Neural crest cell (in vitro differentiated cells): ENCODE measurements around the gene KIAA0753. TPM values are rescaled to one million over a fixed set of nuclear protein-coding genes. Genes with fewer than 3 reads are reported as not detected.
"Not testable (repeated sequence)": the region's sequence is repeated elsewhere in the genome, so short reads cannot be mapped to it uniquely, and the experiment has no call there.

Experiments used
- DNase-seq: peaks from one replicate; pipeline ENCODE4 v3.0.0; 2021; ENCODE audit warnings: low read depth, mixed read lengths, low spot score
- H3K27ac Mint-ChIP-seq: one replicate; pipeline ENCODE4 v1.8.0; 2021; ENCODE audit warnings: mild to moderate bottlenecking, mixed read lengths; ENCODE audit not compliant: unreplicated experiment
- H3K27me3 Mint-ChIP-seq: 2 replicates; pipeline ENCODE4 v1.8.0; 2021; ENCODE audit warnings: low read depth, mild to moderate bottlenecking, mixed read lengths
- H3K36me3 Mint-ChIP-seq: 2 replicates; pipeline ENCODE4 v1.8.0; 2021; ENCODE audit warnings: low read depth, mild to moderate bottlenecking, mixed read lengths
- H3K4me1 Mint-ChIP-seq: 2 replicates; pipeline ENCODE4 v1.8.0; 2021; ENCODE audit warnings: mixed read lengths
- H3K4me3 Mint-ChIP-seq: one replicate; pipeline ENCODE4 v1.8.0; 2021; ENCODE audit warnings: mild to moderate bottlenecking, mixed read lengths
- H3K9me3 Mint-ChIP-seq: 2 replicates; pipeline ENCODE4 v1.8.0; 2021; ENCODE audit warnings: mixed read lengths
- total RNA-seq: library from RNA; stranded (reverse); gene quantifications from 2 replicates; pipeline ENCODE4 v1.2.1, GENCODE V29; 2021
- TF ChIP-seq, protein P1 (sequence below): fragments of 200-600 bp; sonication (generic); conservative IDR thresholded peaks from 2 replicates; pipeline ENCODE4 v1.5.0; 2021; ENCODE audit warnings: antibody characterized with exemption, mild to moderate bottlenecking

KIAA0753 gene
- total RNA-seq, 1 donor from 2014 or later = 44.1 TPM

- Mint-ChIP-seq H3K36me3 (peaks cover 23% of the 10 kb centered on the region), H3K4me3 (peak overlapping the region; percentile 44), H3K27ac (peak overlapping the region; percentile 92), H3K27me3 (no peaks in the 10 kb centered on the region), H3K9me3 (no peaks in the 10 kb centered on the region), H3K4me1 (peaks cover 40% of the 10 kb centered on the region)
- TF ChIP-seq, protein P1, sequence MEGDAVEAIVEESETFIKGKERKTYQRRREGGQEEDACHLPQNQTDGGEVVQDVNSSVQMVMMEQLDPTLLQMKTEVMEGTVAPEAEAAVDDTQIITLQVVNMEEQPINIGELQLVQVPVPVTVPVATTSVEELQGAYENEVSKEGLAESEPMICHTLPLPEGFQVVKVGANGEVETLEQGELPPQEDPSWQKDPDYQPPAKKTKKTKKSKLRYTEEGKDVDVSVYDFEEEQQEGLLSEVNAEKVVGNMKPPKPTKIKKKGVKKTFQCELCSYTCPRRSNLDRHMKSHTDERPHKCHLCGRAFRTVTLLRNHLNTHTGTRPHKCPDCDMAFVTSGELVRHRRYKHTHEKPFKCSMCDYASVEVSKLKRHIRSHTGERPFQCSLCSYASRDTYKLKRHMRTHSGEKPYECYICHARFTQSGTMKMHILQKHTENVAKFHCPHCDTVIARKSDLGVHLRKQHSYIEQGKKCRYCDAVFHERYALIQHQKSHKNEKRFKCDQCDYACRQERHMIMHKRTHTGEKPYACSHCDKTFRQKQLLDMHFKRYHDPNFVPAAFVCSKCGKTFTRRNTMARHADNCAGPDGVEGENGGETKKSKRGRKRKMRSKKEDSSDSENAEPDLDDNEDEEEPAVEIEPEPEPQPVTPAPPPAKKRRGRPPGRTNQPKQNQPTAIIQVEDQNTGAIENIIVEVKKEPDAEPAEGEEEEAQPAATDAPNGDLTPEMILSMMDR = no peak
- no peak for DNase-seq
Measured at GRCh38 chr17:6574687-6575595, 65.6 kb downstream of the KIAA0753 start.

DNA sequence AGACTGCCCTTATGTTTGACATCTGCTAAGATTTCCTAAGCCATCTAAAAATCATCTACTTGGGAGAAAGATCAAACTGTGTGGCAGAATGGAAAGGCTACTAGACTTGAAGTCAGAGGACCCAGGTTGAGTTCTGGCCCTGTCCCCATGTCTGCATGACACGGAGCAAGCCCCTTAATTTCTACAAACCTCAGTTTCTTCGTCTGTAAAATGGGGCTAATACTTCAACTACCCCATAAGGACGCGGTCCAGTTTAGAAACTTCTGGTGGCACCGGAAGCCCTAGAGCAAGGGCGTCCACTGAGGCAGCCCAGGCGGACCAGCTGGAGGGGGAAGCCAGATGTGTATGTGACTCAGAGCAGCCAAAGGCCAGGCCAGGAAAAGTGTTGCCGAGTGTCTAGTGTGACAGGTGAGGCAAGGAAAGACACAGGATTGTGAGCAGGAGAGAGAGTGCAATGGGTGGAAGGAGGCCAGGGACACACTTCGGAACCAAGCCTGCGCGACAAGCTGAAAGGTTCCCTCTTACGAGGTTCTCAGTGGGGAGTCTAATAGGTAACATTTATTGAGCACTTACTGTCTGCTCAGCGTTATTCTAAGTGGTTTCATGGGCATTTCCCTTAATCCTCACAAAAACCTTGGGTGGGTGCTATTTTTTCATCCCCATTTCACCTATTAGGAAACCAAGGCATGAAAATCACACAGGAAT is 66.4 kb downstream of the KIAA0753 start:
- Mint-ChIP-seq H3K4me3 (no peak overlapping the region), H3K4me1 (peaks cover 42% of the 10 kb centered on the region), H3K27me3 (no peaks in the 10 kb centered on the region), H3K36me3 (peaks cover 23% of the 10 kb centered on the region), H3K9me3 (no peaks in the 10 kb centered on the region), H3K27ac (no peak overlapping the region)
- TF ChIP-seq, protein P1 = no peak
- no peak for DNase-seq

DNA sequence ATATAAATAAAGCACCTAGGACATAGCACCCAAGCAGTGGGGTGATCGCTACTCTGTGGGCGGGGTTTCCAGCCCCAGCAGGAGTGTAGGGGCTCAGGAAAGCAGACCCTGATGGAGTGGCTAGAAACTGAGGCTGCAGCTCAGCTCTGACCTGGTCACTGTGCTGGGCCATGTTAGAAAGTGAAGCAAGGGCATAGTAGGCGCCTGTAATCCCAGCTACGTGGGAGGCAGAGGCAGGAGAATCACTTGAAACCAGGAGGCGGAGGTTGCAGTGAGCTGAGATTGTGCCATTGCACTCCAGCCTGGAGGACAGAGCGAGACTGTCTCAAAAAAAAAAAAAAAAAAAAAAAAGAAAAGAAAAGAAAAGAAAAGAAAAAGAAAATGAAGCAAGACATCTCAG is 67.0 kb downstream of the KIAA0753 start:
- H3K27me3 Mint-ChIP-seq, DNase-seq, H3K27ac Mint-ChIP-seq, H3K9me3 Mint-ChIP-seq, H3K4me3 Mint-ChIP-seq: not testable (repeated sequence)
- Mint-ChIP-seq H3K4me1 (peaks cover 42% of the 10 kb centered on the region), H3K36me3 (peaks cover 19% of the 10 kb centered on the region)

DNA sequence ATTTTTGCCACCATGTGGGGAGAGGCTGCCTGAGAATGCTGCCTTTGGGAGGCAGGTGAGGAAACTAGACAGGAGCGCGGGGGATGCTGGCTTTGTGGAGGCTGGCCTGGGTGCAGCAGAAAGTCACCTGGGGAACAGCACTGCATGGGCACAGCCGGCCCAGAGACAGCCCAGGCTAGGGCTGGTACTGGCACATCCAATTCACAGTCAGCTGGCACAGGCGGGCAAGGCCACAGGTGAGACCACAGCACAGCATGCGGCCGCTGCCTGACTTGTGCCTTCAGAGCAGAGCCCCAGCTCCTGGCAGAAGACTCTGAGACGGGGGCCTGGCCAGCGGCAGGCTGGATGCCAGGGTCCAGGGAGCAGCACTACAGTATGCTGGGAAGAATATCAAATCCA is 67.5 kb downstream of the KIAA0753 start:
- no peak overlapping the region for H3K4me3 Mint-ChIP-seq
- no peaks in the 10 kb centered on the region for H3K9me3 Mint-ChIP-seq
- H3K4me1 Mint-ChIP-seq = peaks cover 43% of the 10 kb centered on the region
- no peak overlapping the region for H3K27ac Mint-ChIP-seq
- DNase-seq = no peak
- peaks cover 18% of the 10 kb centered on the region for H3K36me3 Mint-ChIP-seq
- H3K27me3 Mint-ChIP-seq = peaks cover 4% of the 10 kb centered on the region
- TF ChIP-seq, protein P1 = no peak

DNA sequence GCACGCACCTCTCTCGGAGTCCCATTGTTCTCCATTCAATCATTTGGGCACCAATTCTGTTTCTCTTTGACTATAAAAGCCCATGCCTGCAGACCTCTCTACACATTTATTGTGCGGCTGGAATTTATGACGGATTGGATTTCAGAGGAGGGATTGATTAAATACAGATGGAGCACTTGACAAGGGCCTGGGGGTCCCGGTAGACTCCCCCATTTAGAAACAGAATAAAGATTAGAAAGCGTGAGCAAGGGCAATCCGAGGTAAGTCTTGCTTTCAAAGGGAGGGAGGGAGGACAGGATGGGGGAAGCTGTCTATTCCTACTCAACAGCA is 69.1 kb downstream of the KIAA0753 start:
- peaks cover 6% of the 10 kb centered on the region for H3K36me3 Mint-ChIP-seq
- H3K27me3 Mint-ChIP-seq = peaks cover 8% of the 10 kb centered on the region
- DNase-seq = no peak
- no peak overlapping the region for H3K4me3 Mint-ChIP-seq
- H3K9me3 Mint-ChIP-seq = no peaks in the 10 kb centered on the region
- TF ChIP-seq, protein P1 = no peak
- H3K4me1 Mint-ChIP-seq = peaks cover 47% of the 10 kb centered on the region
- no peak overlapping the region for H3K27ac Mint-ChIP-seq
